ENCODE data around the gene DNASE2B.
"Not testable (repeated sequence)": the region's sequence is repeated elsewhere in the genome, so short reads cannot be mapped to it uniquely, and the experiment has no call there.

Gene DNASE2B

GRCh38 chr1:84442747-84443646, 44.7 kb downstream of the DNASE2B start:
- not testable (repeated sequence) for H3K18ac ChIP-seq (ENCODE audit: low read depth in 1 of 2, low read length in 2 of 2); H3K36me3 ChIP-seq (ENCODE audit: control insufficient read depth in 1 of 2, insufficient read depth in 2 of 2, low read depth in 1 of 2, low read length in 2 of 2); H3K9ac ChIP-seq (ENCODE audit: low read length); H3K4me3 ChIP-seq (ENCODE audit: insufficient read depth in 1 of 2, low read depth in 1 of 2, low read length in 2 of 2); H3K4me2 ChIP-seq (ENCODE audit: low read length, poor library complexity, severe bottlenecking); H2BK12ac ChIP-seq (ENCODE audit: low read length in 2 of 2); H3K14ac ChIP-seq (ENCODE audit: low read length in 2 of 2); H3K4me1 ChIP-seq (ENCODE audit: control insufficient read depth, insufficient read depth, low read depth, low read length); H3K23ac ChIP-seq (ENCODE audit: low read length in 2 of 2); H2AK5ac ChIP-seq (ENCODE audit: low read length, severe bottlenecking); H2BK120ac ChIP-seq (ENCODE audit: low read depth, low read length); H2BK15ac ChIP-seq (ENCODE audit: low read depth, poor library complexity, severe bottlenecking); DNase-seq; H3K27ac ChIP-seq (ENCODE audit: low read length, poor library complexity, severe bottlenecking); H3K79me1 ChIP-seq (replicated peaks; ENCODE audit: low read length, poor library complexity, severe bottlenecking); H2BK5ac ChIP-seq (ENCODE audit: low read depth, low read length, poor library complexity, severe bottlenecking); H3K9me3 ChIP-seq (ENCODE audit: control insufficient read depth, low read length); H3K27me3 ChIP-seq (ENCODE audit: control insufficient read depth in 1 of 2, insufficient read depth in 1 of 2, low read length in 2 of 2); H3K4ac ChIP-seq (ENCODE audit: low read depth in 1 of 2, low read length in 2 of 2)
- 98% methylated on average over 7 of the region's 7 CpGs for WGBS
- peak overlapping the region; percentile 49 for H4K8ac ChIP-seq (ENCODE audit: low read length)
- peak overlapping the region; percentile 39 for H4K91ac ChIP-seq (ENCODE audit: low read length)
- peak overlapping the region; percentile 14 for H2AFZ ChIP-seq (ENCODE audit: low read depth, low read length)

GRCh38 chr1:84448704-84449103, 50.4 kb downstream of the DNASE2B start:
- not testable (repeated sequence) for H4K91ac ChIP-seq (ENCODE audit: low read length); H3K9ac ChIP-seq (ENCODE audit: low read length); DNase-seq; H3K14ac ChIP-seq (ENCODE audit: low read length in 2 of 2); H3K4me1 ChIP-seq (ENCODE audit: control insufficient read depth, insufficient read depth, low read depth, low read length); H3K9me3 ChIP-seq (ENCODE audit: control insufficient read depth, low read length); H3K27ac ChIP-seq (ENCODE audit: low read length, poor library complexity, severe bottlenecking); H2BK15ac ChIP-seq (ENCODE audit: low read depth, poor library complexity, severe bottlenecking); H3K23ac ChIP-seq (ENCODE audit: low read length in 2 of 2); H2BK5ac ChIP-seq (ENCODE audit: low read depth, low read length, poor library complexity, severe bottlenecking); H4K8ac ChIP-seq (ENCODE audit: low read length); H2BK120ac ChIP-seq (ENCODE audit: low read depth, low read length); H3K4ac ChIP-seq (ENCODE audit: low read depth in 1 of 2, low read length in 2 of 2); H3K18ac ChIP-seq (ENCODE audit: low read depth in 1 of 2, low read length in 2 of 2); H3K79me1 ChIP-seq (replicated peaks; ENCODE audit: low read length, poor library complexity, severe bottlenecking); H3K27me3 ChIP-seq (ENCODE audit: control insufficient read depth in 1 of 2, insufficient read depth in 1 of 2, low read length in 2 of 2); H2AFZ ChIP-seq (ENCODE audit: low read depth, low read length); H3K4me2 ChIP-seq (ENCODE audit: low read length, poor library complexity, severe bottlenecking); H3K4me3 ChIP-seq (ENCODE audit: insufficient read depth in 1 of 2, low read depth in 1 of 2, low read length in 2 of 2); H3K36me3 ChIP-seq (ENCODE audit: control insufficient read depth in 1 of 2, insufficient read depth in 2 of 2, low read depth in 1 of 2, low read length in 2 of 2); H2AK5ac ChIP-seq (ENCODE audit: low read length, severe bottlenecking); H2BK12ac ChIP-seq (ENCODE audit: low read length in 2 of 2)
- WGBS = 64% methylated on average over 2 of the region's 3 CpGs

- Histone ChIP-seq H3K4me1 (ENCODE audit: control insufficient read depth, insufficient read depth, low read depth, low read length) (no peaks in the 10 kb centered on the region), H4K91ac (ENCODE audit: low read length) (no peak overlapping the region), H3K18ac (ENCODE audit: low read depth in 1 of 2, low read length in 2 of 2) (no peak overlapping the region), H2BK120ac (ENCODE audit: low read depth, low read length) (no peak overlapping the region), H2AFZ (ENCODE audit: low read depth, low read length) (no peak overlapping the region), H2BK15ac (ENCODE audit: low read depth, poor library complexity, severe bottlenecking) (no peak overlapping the region), H3K36me3 (ENCODE audit: control insufficient read depth in 1 of 2, insufficient read depth in 2 of 2, low read depth in 1 of 2, low read length in 2 of 2) (no peaks in the 10 kb centered on the region), H3K23ac (ENCODE audit: low read length in 2 of 2) (no peak overlapping the region), H2BK12ac (ENCODE audit: low read length in 2 of 2) (no peak overlapping the region), H3K4me2 (ENCODE audit: low read length, poor library complexity, severe bottlenecking) (no peak overlapping the region), H3K9ac (ENCODE audit: low read length) (no peak overlapping the region), H2BK5ac (ENCODE audit: low read depth, low read length, poor library complexity, severe bottlenecking) (no peak overlapping the region), H2AK5ac (ENCODE audit: low read length, severe bottlenecking) (no peak overlapping the region), H3K27me3 (ENCODE audit: control insufficient read depth in 1 of 2, insufficient read depth in 1 of 2, low read length in 2 of 2) (peaks cover 6 to 11% of the 10 kb centered on the region in 2 experiments), H3K4ac (ENCODE audit: low read depth in 1 of 2, low read length in 2 of 2) (no peak overlapping the region), H3K79me1 (replicated peaks; ENCODE audit: low read length, poor library complexity, severe bottlenecking) (no peaks in the 10 kb centered on the region), H3K4me3 (ENCODE audit: insufficient read depth in 1 of 2, low read depth in 1 of 2, low read length in 2 of 2) (no peak overlapping the region), H4K8ac (ENCODE audit: low read length) (no peak overlapping the region), H3K14ac (ENCODE audit: low read length in 2 of 2) (no peak overlapping the region), H3K9me3 (ENCODE audit: control insufficient read depth, low read length) (no peaks in the 10 kb centered on the region), H3K27ac (ENCODE audit: low read length, poor library complexity, severe bottlenecking) (no peak overlapping the region)
- no peak for DNase-seq
- WGBS = no CpG with 5 or more reads among the region's 2 CpGs
Measured at GRCh38 chr1:84450910-84451309, 52.6 kb downstream of the DNASE2B start.

GRCh38 chr1:84452436-84452835, 54.2 kb downstream of the DNASE2B start:
- Histone ChIP-seq H3K79me1 (replicated peaks; ENCODE audit: low read length, poor library complexity, severe bottlenecking) (no peaks in the 10 kb centered on the region), H2BK5ac (ENCODE audit: low read depth, low read length, poor library complexity, severe bottlenecking) (no peak overlapping the region), H2AK5ac (ENCODE audit: low read length, severe bottlenecking) (no peak overlapping the region), H4K8ac (ENCODE audit: low read length) (no peak overlapping the region), H3K4ac (ENCODE audit: low read depth in 1 of 2, low read length in 2 of 2) (no peak overlapping the region), H3K18ac (ENCODE audit: low read depth in 1 of 2, low read length in 2 of 2) (no peak overlapping the region), H2BK15ac (ENCODE audit: low read depth, poor library complexity, severe bottlenecking) (no peak overlapping the region), H2AFZ (ENCODE audit: low read depth, low read length) (no peak overlapping the region), H3K4me2 (ENCODE audit: low read length, poor library complexity, severe bottlenecking) (no peak overlapping the region), H3K14ac (ENCODE audit: low read length in 2 of 2) (no peak overlapping the region), H3K4me3 (ENCODE audit: insufficient read depth in 1 of 2, low read depth in 1 of 2, low read length in 2 of 2) (no peak overlapping the region), H3K27ac (ENCODE audit: low read length, poor library complexity, severe bottlenecking) (no peak overlapping the region), H3K9me3 (ENCODE audit: control insufficient read depth, low read length) (no peaks in the 10 kb centered on the region), H3K36me3 (ENCODE audit: control insufficient read depth in 1 of 2, insufficient read depth in 2 of 2, low read depth in 1 of 2, low read length in 2 of 2) (no peaks in the 10 kb centered on the region), H3K4me1 (ENCODE audit: control insufficient read depth, insufficient read depth, low read depth, low read length) (no peaks in the 10 kb centered on the region), H3K9ac (ENCODE audit: low read length) (no peak overlapping the region), H2BK12ac (ENCODE audit: low read length in 2 of 2) (no peak overlapping the region), H3K23ac (ENCODE audit: low read length in 2 of 2) (no peak overlapping the region), H4K91ac (ENCODE audit: low read length) (no peak overlapping the region), H2BK120ac (ENCODE audit: low read depth, low read length) (no peak overlapping the region), H3K27me3 (ENCODE audit: control insufficient read depth in 1 of 2, insufficient read depth in 1 of 2, low read length in 2 of 2) (peaks cover 18% of the 10 kb centered on the region in 2 experiments)
- no peak for DNase-seq
- WGBS = 50% methylated on average over 2 of the region's 3 CpGs
